Measurements from ENCODE around the gene TINAGL1. TPM values are rescaled to one million over a fixed set of nuclear protein-coding genes. Genes with fewer than 3 reads are reported as not detected.

Gene TINAGL1
- polyA plus RNA-seq, 10 donors = 16.9 to 30.9 (median 20.5) TPM

- no peak for DNase-seq
These were observed 49.4 kb downstream of the TINAGL1 start for GRCh38 chr1:31625561-31626222.

GRCh38 chr1:31626223-31627207 is 50.2 kb downstream of the TINAGL1 start:
- peak in 1 of 3 donors; percentile 30 for DNase-seq

GRCh38 chr1:31627301-31627929 is 51.1 kb downstream of the TINAGL1 start:
- no peak for DNase-seq

GRCh38 chr1:31627930-31628559 is 51.7 kb downstream of the TINAGL1 start:
- peak in 2 of 3 donors; percentile 32 to 42 for DNase-seq

GRCh38 chr1:31628931-31629556 is 52.7 kb downstream of the TINAGL1 start:
- no peak for DNase-seq

- DNase-seq = no peak
These were observed 56.3 kb downstream of the TINAGL1 start for GRCh38 chr1:31632649-31633048.

GRCh38 chr1:31633117-31633516 is 56.8 kb downstream of the TINAGL1 start:
- no peak for DNase-seq

Other genes with a start within 250 kb of the TINAGL1 start
- gene FABP3, start 203.4 kb upstream of the TINAGL1 start, polyA plus RNA-seq (ENCODE audit: insufficient read length in 10 of 10) = 100 to 1,000 TPM; 106 to 214 (median 167) TPM
- gene SERINC2, start 163.3 kb upstream of the TINAGL1 start, polyA plus RNA-seq (ENCODE audit: insufficient read length in 10 of 10) = 10 to 100 TPM; 24.6 to 34.9 (median 31.3) TPM
- under 1 TPM in 9 of 10 donors, not detected in 1; 0.11 to 0.57 (median 0.21) TPM for gene HCRTR1, start 41.2 kb downstream of the TINAGL1 start, polyA plus RNA-seq (ENCODE audit: insufficient read length in 10 of 10)
- gene PEF1, start 68.4 kb downstream of the TINAGL1 start, polyA plus RNA-seq (ENCODE audit: insufficient read length in 10 of 10) = 10 to 100 TPM; 34.5 to 47.7 (median 40.2) TPM
- 100 to 1,000 TPM in 9 of 10 donors, 10 to 100 TPM in 1; 94.7 to 237 (median 139) TPM for gene COL16A1, start 127.5 kb downstream of the TINAGL1 start, polyA plus RNA-seq (ENCODE audit: insufficient read length in 10 of 10)
- gene ADGRB2, start 187.8 kb downstream of the TINAGL1 start, polyA plus RNA-seq (ENCODE audit: insufficient read length in 10 of 10) = 10 to 100 TPM in 9 of 10 donors, 1 to 10 TPM in 1; 9.6 to 23.3 (median 14.0) TPM
- gene SPOCD1, start 239.5 kb downstream of the TINAGL1 start, polyA plus RNA-seq (ENCODE audit: insufficient read length in 10 of 10) = under 1 TPM; 0.11 to 0.60 (median 0.30) TPM

Measured in muscle of back (tissue), 11 donors.